NCI-H510A (cell line): ENCODE measurements around the gene RAPGEFL1.
A peak's percentile ranks its signal among the peaks of the same experiment; 100 is the strongest.
"Not testable (repeated sequence)": the region's sequence is repeated elsewhere in the genome, so short reads cannot be mapped to it uniquely, and the experiment has no call there.

Source experiments
- DNase-seq: peaks from one replicate; lab custom pipeline; 2025; lab: John Stamatoyannopoulos, UW

The RAPGEFL1 gene, protein sequence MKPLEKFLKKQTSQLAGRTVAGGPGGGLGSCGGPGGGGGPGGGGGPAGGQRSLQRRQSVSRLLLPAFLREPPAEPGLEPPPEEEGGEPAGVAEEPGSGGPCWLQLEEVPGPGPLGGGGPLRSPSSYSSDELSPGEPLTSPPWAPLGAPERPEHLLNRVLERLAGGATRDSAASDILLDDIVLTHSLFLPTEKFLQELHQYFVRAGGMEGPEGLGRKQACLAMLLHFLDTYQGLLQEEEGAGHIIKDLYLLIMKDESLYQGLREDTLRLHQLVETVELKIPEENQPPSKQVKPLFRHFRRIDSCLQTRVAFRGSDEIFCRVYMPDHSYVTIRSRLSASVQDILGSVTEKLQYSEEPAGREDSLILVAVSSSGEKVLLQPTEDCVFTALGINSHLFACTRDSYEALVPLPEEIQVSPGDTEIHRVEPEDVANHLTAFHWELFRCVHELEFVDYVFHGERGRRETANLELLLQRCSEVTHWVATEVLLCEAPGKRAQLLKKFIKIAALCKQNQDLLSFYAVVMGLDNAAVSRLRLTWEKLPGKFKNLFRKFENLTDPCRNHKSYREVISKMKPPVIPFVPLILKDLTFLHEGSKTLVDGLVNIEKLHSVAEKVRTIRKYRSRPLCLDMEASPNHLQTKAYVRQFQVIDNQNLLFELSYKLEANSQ

GRCh38 chr17:40177275-40177874, at the start of gene RAPGEFL1:
TSS of gene RAPGEFL1 (plus strand) at chr17:40177470. CDS start at chr17:40177862, 392 bp downstream.
- DNase-seq: peak; percentile 67

- no peak for DNase-seq
Measured at GRCh38 chr17:40129498-40129897, 47.8 kb upstream of the RAPGEFL1 start.

GRCh38 chr17:40130352-40131042, 46.8 kb upstream of the RAPGEFL1 start:
- DNase-seq: no peak

DNA sequence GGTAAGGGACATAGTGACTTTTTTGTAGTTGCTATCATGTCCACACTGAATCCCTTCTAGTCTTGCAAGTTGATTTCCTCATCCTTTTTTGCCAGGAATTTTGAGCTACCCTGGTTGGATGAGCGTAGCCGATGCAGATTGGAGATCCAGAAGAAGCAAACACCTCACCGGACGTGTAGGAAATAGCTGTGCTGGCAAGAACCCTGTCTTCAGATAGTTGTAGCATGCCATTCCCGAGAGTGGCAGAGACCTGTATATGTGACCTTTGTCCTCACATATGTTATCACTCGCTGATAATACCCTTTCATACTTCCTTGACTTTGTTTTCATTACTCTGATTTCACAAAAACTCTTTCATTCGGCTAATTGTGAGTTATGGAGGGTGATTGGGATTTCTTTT, 43.1 kb upstream of the RAPGEFL1 start:
- no peak for DNase-seq

DNA sequence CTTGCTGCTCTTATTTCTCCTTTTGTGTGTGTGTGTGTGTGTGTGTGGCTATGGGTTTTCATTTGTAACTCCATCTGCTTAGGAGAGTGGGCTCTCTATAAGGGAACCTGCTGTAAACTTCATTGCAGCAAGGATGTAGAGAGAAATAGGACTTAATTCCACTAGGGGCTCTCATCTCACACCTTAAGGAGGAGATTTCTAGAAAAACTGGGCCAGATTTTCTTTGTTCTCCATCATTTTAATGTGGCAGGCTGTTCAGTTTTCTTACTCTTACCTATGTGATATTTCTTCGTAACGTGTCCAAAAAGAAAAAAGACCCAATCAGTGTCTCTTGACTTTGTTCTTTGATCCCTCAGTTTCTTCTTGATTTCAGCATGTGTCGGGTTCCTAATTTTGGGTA, 41.5 kb upstream of the RAPGEFL1 start:
- no peak for DNase-seq

GRCh38 chr17:40139566-40140058, 37.7 kb upstream of the RAPGEFL1 start:
- no peak for DNase-seq

DNA sequence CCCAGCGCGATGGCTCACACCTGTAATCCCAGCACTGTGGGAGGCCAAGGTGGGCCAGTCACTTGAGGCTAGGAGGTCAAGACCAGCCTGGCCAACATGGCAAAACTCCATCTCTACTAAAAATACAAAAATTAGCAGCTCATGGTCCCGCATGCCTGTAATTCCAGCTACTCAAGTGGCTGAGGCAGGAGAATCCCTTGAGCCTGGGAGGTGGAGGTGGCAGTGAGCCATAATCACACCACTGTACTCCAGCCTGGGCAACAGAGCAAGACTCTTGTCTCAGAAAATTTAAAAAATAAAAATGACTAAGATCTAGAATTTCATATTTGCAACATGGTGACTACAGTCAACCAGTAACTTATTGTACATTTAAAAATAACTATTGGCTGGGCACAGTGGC, 34.1 kb upstream of the RAPGEFL1 start:
- not testable (repeated sequence) for DNase-seq

DNA sequence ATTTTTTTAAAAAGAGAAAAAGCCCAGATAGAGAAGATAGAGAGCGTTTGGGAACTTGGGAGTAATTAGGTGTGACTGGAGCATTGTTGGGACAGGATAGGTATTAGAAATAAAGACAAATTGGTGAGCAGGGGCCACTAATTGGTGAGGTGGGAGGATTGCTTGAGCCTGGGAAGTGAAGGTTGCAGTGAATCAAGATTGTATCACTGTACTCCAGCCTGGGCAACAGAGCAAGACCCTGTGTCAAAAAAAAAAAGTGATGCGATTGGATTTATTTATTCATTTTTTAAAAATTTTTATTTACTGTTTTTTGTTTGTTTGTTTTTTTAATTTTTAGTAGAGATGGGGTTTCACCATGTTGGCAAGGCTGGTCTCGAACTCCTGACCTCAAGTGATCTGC, 31.8 kb upstream of the RAPGEFL1 start:
- DNase-seq: no peak

- no peak for DNase-seq
Measured at GRCh38 chr17:40148527-40148926, 28.7 kb upstream of the RAPGEFL1 start.

DNA sequence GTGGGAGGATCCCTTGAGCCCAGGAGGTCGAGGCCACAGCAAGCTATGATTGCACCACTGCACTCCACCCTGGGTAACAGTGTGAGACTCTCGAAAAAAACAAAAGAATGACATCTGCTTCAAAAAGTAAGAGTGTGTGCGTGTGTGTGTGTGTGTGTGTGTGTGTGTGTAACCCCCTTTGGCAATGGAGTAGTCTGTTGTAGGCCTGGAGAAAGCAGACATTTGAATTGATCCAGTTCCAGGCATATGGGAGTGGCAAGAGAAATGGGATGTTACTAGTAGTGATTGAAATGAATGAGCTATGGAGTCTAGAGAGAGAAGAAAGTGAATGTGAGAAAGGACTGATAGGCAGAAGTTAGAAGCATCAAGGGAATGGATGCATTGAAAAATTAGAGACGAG, 27.0 kb upstream of the RAPGEFL1 start:
- no peak for DNase-seq

- DNase-seq: no peak
Measured at GRCh38 chr17:40151414-40151963, 25.8 kb upstream of the RAPGEFL1 start.

GRCh38 chr17:40153603-40154236, 23.6 kb upstream of the RAPGEFL1 start:
- no peak for DNase-seq

DNA sequence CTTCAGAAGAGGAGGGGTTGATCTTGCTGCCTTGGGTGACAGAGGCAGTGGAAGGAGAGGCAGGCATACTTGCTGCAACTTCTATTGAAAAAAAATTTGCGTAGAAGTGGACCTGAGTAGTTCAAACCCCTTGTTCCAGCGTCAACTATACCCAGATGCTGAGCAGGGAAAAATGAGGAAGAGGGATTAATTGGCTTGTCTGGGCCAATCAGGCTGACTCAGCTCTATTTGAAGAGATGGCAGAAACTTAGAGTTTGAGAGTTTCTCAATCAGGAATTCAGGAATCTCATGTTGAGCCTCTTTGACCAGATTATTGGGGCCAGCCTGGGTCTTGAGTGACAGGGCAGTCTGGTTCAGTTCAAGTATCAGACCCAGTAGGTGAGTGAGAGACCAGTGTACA, 19.3 kb upstream of the RAPGEFL1 start:
- DNase-seq: no peak

DNA sequence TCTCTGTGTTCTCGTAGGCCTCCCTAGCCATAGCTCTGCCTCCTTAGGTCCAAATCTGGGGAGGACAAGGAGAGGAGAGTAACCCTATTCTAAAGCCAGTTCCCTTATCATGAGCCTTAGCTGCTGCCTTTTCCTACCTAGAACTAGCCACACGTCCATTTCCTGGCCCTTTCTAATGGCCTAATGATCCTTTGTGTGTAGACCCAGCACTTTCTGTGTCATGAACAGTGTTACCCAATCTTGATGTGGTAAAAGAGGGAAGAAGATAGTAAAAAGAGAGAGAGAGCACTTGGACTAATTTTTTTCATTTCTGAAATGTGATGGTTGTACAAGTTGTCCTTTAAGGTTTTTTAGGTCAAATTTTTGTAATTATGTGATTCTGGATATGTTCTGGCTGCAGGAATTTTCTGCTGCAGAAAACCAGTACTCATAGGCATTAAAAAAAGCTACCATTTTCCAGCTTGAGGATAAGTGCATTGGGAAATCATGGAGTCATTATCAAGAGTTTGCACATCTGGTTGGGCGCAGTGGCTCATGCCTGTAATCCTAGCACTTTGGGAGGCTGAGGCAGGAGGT, 18.7 kb upstream of the RAPGEFL1 start:
- no peak for DNase-seq

DNA sequence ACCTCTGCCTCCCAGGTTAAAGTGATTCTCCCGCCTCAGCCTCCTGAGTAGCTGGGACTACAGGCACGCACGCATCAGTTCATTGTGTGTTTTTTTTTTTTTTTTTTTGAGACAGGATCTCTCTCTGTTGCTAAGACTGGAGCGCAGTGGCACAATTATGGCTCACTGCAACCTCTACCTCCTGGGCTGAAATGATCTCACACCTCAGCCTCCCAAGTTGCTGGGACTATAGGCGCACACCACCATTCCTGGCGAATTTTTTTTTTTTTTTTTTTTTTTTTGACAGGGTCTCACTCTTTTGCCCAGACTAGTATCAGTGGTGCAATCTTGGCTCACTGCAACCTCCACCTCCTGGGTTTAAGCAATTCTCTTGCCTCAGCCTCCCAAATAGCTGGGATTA, 17.8 kb upstream of the RAPGEFL1 start:
- DNase-seq: no peak

DNA sequence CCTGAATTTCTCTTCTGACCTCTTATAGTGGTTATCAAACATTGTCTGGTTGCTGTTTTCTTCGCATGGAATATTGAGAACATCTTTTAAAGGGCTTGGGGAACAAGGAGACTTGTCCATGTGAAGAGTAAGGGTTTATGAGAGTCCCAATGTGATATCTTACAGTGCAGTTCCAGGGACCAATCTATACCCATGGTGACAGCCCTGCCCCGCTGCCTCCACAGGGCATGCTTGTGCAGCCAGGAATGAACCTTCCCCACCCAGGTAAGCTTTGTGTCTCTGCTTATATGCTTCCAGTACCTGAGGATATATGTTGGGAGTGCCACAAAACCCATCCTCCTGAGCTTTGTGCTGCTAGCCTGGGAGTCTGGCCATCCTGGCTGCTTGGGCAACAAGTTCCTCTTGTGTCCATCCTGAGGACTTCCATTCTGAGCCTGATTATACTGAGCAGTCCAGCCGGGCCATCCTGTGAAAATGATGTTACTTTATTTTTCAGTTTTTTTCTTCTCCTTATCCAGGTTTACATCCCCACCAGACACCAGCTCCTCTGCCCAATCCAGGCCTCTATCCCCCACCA, 9.5 kb upstream of the RAPGEFL1 start:
- DNase-seq: no peak

DNA sequence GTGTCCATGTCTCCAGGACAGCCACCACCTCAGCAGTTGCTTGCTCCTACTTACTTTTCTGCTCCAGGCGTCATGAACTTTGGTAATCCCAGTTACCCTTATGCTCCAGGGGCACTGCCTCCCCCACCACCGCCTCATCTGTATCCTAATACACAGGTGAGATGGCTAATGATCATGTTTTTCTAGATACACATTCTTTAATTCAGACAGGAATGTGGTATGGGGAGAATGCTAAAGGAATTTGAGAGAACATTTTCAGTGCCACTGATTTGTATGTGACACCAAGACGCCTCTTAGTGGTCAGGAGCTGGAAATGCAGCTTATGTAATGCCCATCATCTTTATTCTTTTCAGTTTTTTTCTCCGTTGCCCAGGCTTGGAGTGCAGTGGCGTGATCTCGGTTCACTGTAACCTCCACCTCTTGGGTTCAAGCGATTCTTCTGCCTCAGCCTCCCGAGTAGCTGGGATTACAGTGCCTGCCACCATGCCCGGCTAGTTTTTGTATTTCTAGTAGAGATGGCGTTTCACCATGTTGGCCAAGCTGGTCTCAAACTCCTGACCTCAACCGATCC, 8.9 kb upstream of the RAPGEFL1 start:
- peak; percentile 4 for DNase-seq

DNA sequence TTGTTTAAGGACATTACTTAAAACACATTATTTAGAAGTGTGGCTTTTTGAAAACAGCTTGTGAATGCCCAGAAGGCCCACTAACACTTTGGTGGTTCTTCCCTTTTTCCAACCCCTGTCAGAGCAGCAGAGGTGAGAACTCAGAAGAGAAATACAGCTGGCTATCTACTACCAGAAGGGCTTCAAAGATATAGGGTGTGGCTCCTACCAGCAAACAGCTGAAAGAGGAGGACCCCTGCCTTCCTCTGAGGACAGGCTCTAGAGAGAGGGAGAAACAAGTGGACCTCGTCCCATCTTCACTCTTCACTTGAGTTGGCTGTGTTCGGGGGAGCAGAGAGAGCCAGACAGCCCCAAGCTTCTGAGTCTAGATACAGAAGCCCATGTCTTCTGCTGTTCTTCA, 6.9 kb upstream of the RAPGEFL1 start:
- DNase-seq: no peak

- no peak for DNase-seq
Measured at GRCh38 chr17:40171750-40172149, 5.5 kb upstream of the RAPGEFL1 start.

GRCh38 chr17:40173091-40173777, 4.0 kb upstream of the RAPGEFL1 start:
- DNase-seq: no peak
